K562 (cell line): Measurements from ENCODE around the gene ADAT2. TPM values are rescaled to one million over a fixed set of nuclear protein-coding genes. Genes with fewer than 3 reads are reported as not detected.

Source experiments
- ADNP ChIP-seq: fragments of 200-800 bp; sonication (Bioruptor generic); IDR thresholded peaks from 2 replicates; pipeline ENCODE4 v1.6.1; 2016; ENCODE audit warnings: missing genetic modification characterization, missing compliant biosample characterization
- AFF1 ChIP-seq, 2 experiments: fragments of 450-650 bp; IDR thresholded peaks; 2 replicates each; pipeline ENCODE4 v1.6.1; 2018; ENCODE audit warnings: mild to moderate bottlenecking in 2 of 2, low read depth in 1 of 2; ENCODE audit not compliant: partially characterized antibody in 2 of 2
- CSDE1 ChIP-seq, 2 experiments: fragments of 450-650 bp; IDR thresholded peaks; 2 replicates each; pipeline ENCODE4 v1.6.1; 2016; ENCODE audit warnings: mild to moderate bottlenecking in 1 of 2
- ETV1 ChIP-seq: fragments of 450-650 bp; conservative IDR thresholded peaks from 2 replicates; pipeline ENCODE4 v1.6.1; 2016; ENCODE audit warnings: missing genetic modification characterization, control low read depth, low read depth, missing compliant biosample characterization
- FOXK1 ChIP-seq: sonication (generic); formaldehyde crosslinking; IDR thresholded peaks from 2 replicates; pipeline ENCODE4 v1.8.0; 2022; ENCODE audit warnings: missing genetic modification reagents, mild to moderate bottlenecking, borderline replicate concordance
- GABPA ChIP-seq: fragments of 200-800 bp; sonication (Bioruptor generic); conservative IDR thresholded peaks from 2 replicates; pipeline ENCODE4 v1.6.1; 2016; ENCODE audit warnings: low read depth, missing genetic modification characterization, missing compliant biosample characterization
- HLTF ChIP-seq: fragments of 450-650 bp; IDR thresholded peaks from 2 replicates; pipeline ENCODE4 v1.6.1; 2016
- HMGN3 ChIP-seq: IDR thresholded peaks from 2 replicates; pipeline ENCODE4 v1.6.1; 2011; ENCODE audit warnings: borderline replicate concordance, low read depth, mild to moderate bottlenecking, mixed read lengths, low read length; ENCODE audit not compliant: insufficient read length; ENCODE audit errors: extremely low read depth
- KLF16 ChIP-seq: IDR thresholded peaks from 2 replicates; pipeline ENCODE4 v1.6.1; 2016; ENCODE audit warnings: antibody characterized with exemption
- NFIC ChIP-seq: fragments of 450-650 bp; IDR thresholded peaks from 2 replicates; pipeline ENCODE4 v1.6.1; 2017; ENCODE audit warnings: mild to moderate bottlenecking, inconsistent platforms
- OTX1 ChIP-seq: fragments of 450-650 bp; formaldehyde crosslinking; IDR thresholded peaks from 2 replicates; pipeline ENCODE4 v1.4.0; 2022; ENCODE audit warnings: mild to moderate bottlenecking
- POLR2AphosphoS2 ChIP-seq: IDR thresholded peaks from 2 replicates; pipeline ENCODE4 v1.6.1; 2012; ENCODE audit warnings: low read length, improper control_type of control experiment
- RFX5 ChIP-seq: IDR thresholded peaks from 2 replicates; pipeline ENCODE4 v1.6.1; 2011; ENCODE audit warnings: low read depth, mild to moderate bottlenecking, improper control_type of control experiment, low read length
- SAFB2 ChIP-seq: fragments of 200-400 bp; formaldehyde crosslinking; IDR thresholded peaks from 2 replicates; pipeline ENCODE4 v1.6.1; 2018; ENCODE audit warnings: borderline replicate concordance, low read length, low read depth, moderate library complexity; ENCODE audit not compliant: severe bottlenecking
- SMAD3 ChIP-seq: fragments of 450-650 bp; formaldehyde crosslinking; conservative IDR thresholded peaks from 2 replicates; pipeline ENCODE4 v1.4.0; 2020; ENCODE audit warnings: mild to moderate bottlenecking
- U2AF1 ChIP-seq: fragments of 200-400 bp; formaldehyde crosslinking; optimal IDR thresholded peaks from 2 replicates; pipeline ENCODE3; 2017; ENCODE audit warnings: mild to moderate bottlenecking, low read depth, low read length, moderate library complexity
- ZNF232 ChIP-seq: sonication (generic); formaldehyde crosslinking; IDR thresholded peaks from 2 replicates; pipeline ENCODE4 v1.8.0; 2022; ENCODE audit warnings: mild to moderate bottlenecking, missing genetic modification reagents
- ZNF609 ChIP-seq: sonication (generic); formaldehyde crosslinking; IDR thresholded peaks from 2 replicates; pipeline ENCODE4 v1.8.1; 2023; ENCODE audit warnings: missing genetic modification reagents, mild to moderate bottlenecking, borderline replicate concordance
- ZNF717 ChIP-seq: fragments of 250-450 bp; sonication (Bioruptor Pico); IDR thresholded peaks from 2 replicates; pipeline ENCODE4 v1.5.0; 2021
- polyA plus RNA-seq, 8 experiments: library from polyadenylated mRNA; depleted of rRNA in 4 of 8; stranded (reverse) in 5 of 8; unstranded in 3 of 8; fragments of >200 nt; fragmentation: Nextera tagmentation in 2 of 8; fragmentation: Illumina TruSeq in 1 of 8; extraction: Ambion mirVana in 2 of 8; extraction: Trizol in 1 of 8; gene quantifications; 2 replicates each; pipeline versions ENCODE4 v1.2.1 to v1.2.3, GENCODE V29; 2011 to 2014; ENCODE audit warnings: inconsistent platforms in 1 of 8, missing spikeins in 1 of 8
- total RNA-seq, 7 experiments: library from RNA; depleted of rRNA in 6 of 7; stranded (reverse); fragments of >200 nt in 6 of 7; fragmentation: Illumina TruSeq in 2 of 7; extraction: Trizol in 2 of 7; gene quantifications; 2 replicates each; pipeline versions ENCODE4 v1.2.1 to v1.2.3, GENCODE V29; 2011 to 2021; ENCODE audit warnings: low replicate concordance in 1 of 7

ADAT2 gene
- total and polyA plus RNA-seq, 9 of the 15 experiments (the other 6 are each of a cell fraction or from before 2014, with no cell fraction given), result 13.0 to 62.5 (median 31.7) TPM

GRCh38 chr6:143450453-143451371 lies at the start of gene ADAT2, which contains the start of gene PEX3 (continued):
- TF ChIP-seq AFF1 (IDR thresholded peaks at IDR 0.05; ENCODE audit: low read depth in 1 of 2, partially characterized antibody in 2 of 2), result no peak
- TF ChIP-seq FOXK1 (CRISPR knock-in tag), result peak; percentile 67; the same call in 1 of the 2 replicates
- peak; percentile 7; the same call in 1 of the 2 replicates for TF ChIP-seq HLTF
- TF ChIP-seq ZNF717 (CRISPR knock-in tag), result no peak
- no peak for TF ChIP-seq ADNP
- TF ChIP-seq KLF16, result peak; percentile 24; the same call in 1 of the 2 replicates
- TF ChIP-seq RFX5, result no peak
- no peak for TF ChIP-seq POLR2AphosphoS2
- peak; percentile 61; the same call in 1 of the 2 replicates for TF ChIP-seq ETV1 (tag)
- peak; percentile 98 for TF ChIP-seq HMGN3
- TF ChIP-seq ZNF609 (CRISPR knock-in tag), result peak; percentile 70; the same call in 1 of the 2 replicates
- TF ChIP-seq ZNF232, result 0 out of 2 replicates have a peak, but pooled peaks have one; percentile 21
- TF ChIP-seq CSDE1 (IDR thresholded peaks at IDR 0.05), result no peak
- TF ChIP-seq OTX1 (CRISPR knock-in tag), result no peak; the same call in 1 of the 2 replicates
- TF ChIP-seq SAFB2, result no peak
- TF ChIP-seq U2AF1, result peak; percentile 83
- TF ChIP-seq GABPA (tag), result peak; percentile 95
- peak; percentile 65 for TF ChIP-seq SMAD3
- peak; percentile 3; the same call in 1 of the 2 replicates for TF ChIP-seq NFIC
